ENCODE results near the gene SRGN.
"Not testable (repeated sequence)": the region's sequence is repeated elsewhere in the genome, so short reads cannot be mapped to it uniquely, and the experiment has no call there.

The SRGN gene

GRCh38 chr10:69141304-69141703 lies 53.4 kb downstream of the SRGN start:
- no peak for DNase-seq (ENCODE audit: low spot score)

GRCh38 chr10:69142074-69142473 lies 54.2 kb downstream of the SRGN start:
- not testable (repeated sequence) for DNase-seq (ENCODE audit: low spot score)

- no peak for DNase-seq (ENCODE audit: low spot score)
These were observed 55.1 kb downstream of the SRGN start for GRCh38 chr10:69142983-69143382.

GRCh38 chr10:69145329-69145728 lies 57.4 kb downstream of the SRGN start:
- DNase-seq (ENCODE audit: low spot score): no peak

GRCh38 chr10:69145864-69146263 lies 58.0 kb downstream of the SRGN start:
- DNase-seq (ENCODE audit: low spot score): no peak

GRCh38 chr10:69146759-69147158 lies 58.9 kb downstream of the SRGN start:
- DNase-seq (ENCODE audit: low spot score): no peak

- no peak for DNase-seq (ENCODE audit: low spot score)
These were observed 64.1 kb downstream of the SRGN start for GRCh38 chr10:69151984-69152383.

- no peak for DNase-seq (ENCODE audit: low spot score)
These were observed 65.3 kb downstream of the SRGN start for GRCh38 chr10:69153227-69153626.

Small RNA genes lying within 50 kb of the gene (small RNA-seq; reads per million reads assigned to genes)
- 0 reads per million in 2 experiments for gene RF00017
